Prostate gland (tissue), 2 donors: ENCODE measurements around the gene APBA1.

ENCODE experiments used
- POLR2A ChIP-seq: fragments of 450-650 bp; IDR thresholded peaks from one replicate; pipeline ENCODE4 v1.6.1; 2016; ENCODE audit warnings: antibody characterized with exemption, mild to moderate bottlenecking
- TF ChIP-seq, protein P1 (sequence below), 4 experiments: fragments of 200-600 bp in 2 of 4; fragments of 450-650 bp in 2 of 4; sonication (generic) in 2 of 4; IDR thresholded peaks; 1 replicate in 3 of 4; 2 replicates in 1 of 4; pipeline ENCODE4 v1.5.1; 2016 to 2019; ENCODE audit warnings: antibody characterized with exemption in 4 of 4, mild to moderate bottlenecking in 2 of 4, moderate library complexity in 2 of 4

GRCh38 chr9:69643098-69643497 lies 29.1 kb downstream of the APBA1 start:
- TF ChIP-seq, protein P1, sequence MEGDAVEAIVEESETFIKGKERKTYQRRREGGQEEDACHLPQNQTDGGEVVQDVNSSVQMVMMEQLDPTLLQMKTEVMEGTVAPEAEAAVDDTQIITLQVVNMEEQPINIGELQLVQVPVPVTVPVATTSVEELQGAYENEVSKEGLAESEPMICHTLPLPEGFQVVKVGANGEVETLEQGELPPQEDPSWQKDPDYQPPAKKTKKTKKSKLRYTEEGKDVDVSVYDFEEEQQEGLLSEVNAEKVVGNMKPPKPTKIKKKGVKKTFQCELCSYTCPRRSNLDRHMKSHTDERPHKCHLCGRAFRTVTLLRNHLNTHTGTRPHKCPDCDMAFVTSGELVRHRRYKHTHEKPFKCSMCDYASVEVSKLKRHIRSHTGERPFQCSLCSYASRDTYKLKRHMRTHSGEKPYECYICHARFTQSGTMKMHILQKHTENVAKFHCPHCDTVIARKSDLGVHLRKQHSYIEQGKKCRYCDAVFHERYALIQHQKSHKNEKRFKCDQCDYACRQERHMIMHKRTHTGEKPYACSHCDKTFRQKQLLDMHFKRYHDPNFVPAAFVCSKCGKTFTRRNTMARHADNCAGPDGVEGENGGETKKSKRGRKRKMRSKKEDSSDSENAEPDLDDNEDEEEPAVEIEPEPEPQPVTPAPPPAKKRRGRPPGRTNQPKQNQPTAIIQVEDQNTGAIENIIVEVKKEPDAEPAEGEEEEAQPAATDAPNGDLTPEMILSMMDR (IDR thresholded peaks at IDR 0.05), result no peak
- no peak for TF ChIP-seq POLR2A
